HPDE6-E6E7 (cell line): ENCODE data around the gene TMEM201.
"Not testable (repeated sequence)": the region's sequence is repeated elsewhere in the genome, so short reads cannot be mapped to it uniquely, and the experiment has no call there.

Experiments
- DNase-seq: peaks from one replicate; pipeline ENCODE4 v3.0.0; 2011; ENCODE audit warnings: missing footprints; ENCODE audit errors: extremely low spot score

Gene TMEM201

GRCh38 chr1:9621032-9621431 lies 32.3 kb downstream of the TMEM201 start:
- no peak for DNase-seq

GRCh38 chr1:9624081-9624480 lies 35.4 kb downstream of the TMEM201 start:
- DNase-seq, result no peak

- DNase-seq, result not testable (repeated sequence)
Observed at GRCh38 chr1:9625030-9625429, 36.3 kb downstream of the TMEM201 start.

GRCh38 chr1:9626201-9626608 lies 37.5 kb downstream of the TMEM201 start:
- no peak for DNase-seq

GRCh38 chr1:9628541-9629444 lies 40.1 kb downstream of the TMEM201 start:
- DNase-seq, result no peak

- no peak for DNase-seq
Observed at GRCh38 chr1:9629445-9630201, 40.9 kb downstream of the TMEM201 start.

GRCh38 chr1:9630331-9631111 lies 41.8 kb downstream of the TMEM201 start:
- DNase-seq, result no peak

- DNase-seq, result no peak
Observed at GRCh38 chr1:9631613-9632012, 42.9 kb downstream of the TMEM201 start.

- DNase-seq, result no peak
Observed at GRCh38 chr1:9633493-9633892, 44.8 kb downstream of the TMEM201 start.

- no peak for DNase-seq
Observed at GRCh38 chr1:9634582-9634981, 45.9 kb downstream of the TMEM201 start.

- DNase-seq, result no peak
Observed at GRCh38 chr1:9639227-9639626, 50.5 kb downstream of the TMEM201 start.

- no peak for DNase-seq
Observed at GRCh38 chr1:9643351-9644256, 54.9 kb downstream of the TMEM201 start.

- DNase-seq, result no peak
Observed at GRCh38 chr1:9646037-9646436, 57.3 kb downstream of the TMEM201 start.

GRCh38 chr1:9648171-9648570 lies 59.5 kb downstream of the TMEM201 start:
- no peak for DNase-seq

GRCh38 chr1:9649769-9650168 lies 61.1 kb downstream of the TMEM201 start:
- DNase-seq, result no peak

- no peak for DNase-seq
Observed at GRCh38 chr1:9651220-9651564, 62.5 kb downstream of the TMEM201 start.

GRCh38 chr1:9651565-9652378 lies 63.1 kb downstream of the TMEM201 start, which contains the start of gene PIK3CD:
TSS of gene PIK3CD (plus strand) at chr1:9651731. CDS start at chr1:9710456, 58,725 bp downstream.
- no peak for DNase-seq

GRCh38 chr1:9652379-9653209 lies 63.9 kb downstream of the TMEM201 start:
- no peak for DNase-seq

- no peak for DNase-seq
Observed at GRCh38 chr1:9653210-9653490, 64.4 kb downstream of the TMEM201 start.
